ENCODE measurements around the gene PNMA8A.
A peak's percentile ranks its signal among the peaks of the same experiment; 100 is the strongest.

The PNMA8A gene

DNA sequence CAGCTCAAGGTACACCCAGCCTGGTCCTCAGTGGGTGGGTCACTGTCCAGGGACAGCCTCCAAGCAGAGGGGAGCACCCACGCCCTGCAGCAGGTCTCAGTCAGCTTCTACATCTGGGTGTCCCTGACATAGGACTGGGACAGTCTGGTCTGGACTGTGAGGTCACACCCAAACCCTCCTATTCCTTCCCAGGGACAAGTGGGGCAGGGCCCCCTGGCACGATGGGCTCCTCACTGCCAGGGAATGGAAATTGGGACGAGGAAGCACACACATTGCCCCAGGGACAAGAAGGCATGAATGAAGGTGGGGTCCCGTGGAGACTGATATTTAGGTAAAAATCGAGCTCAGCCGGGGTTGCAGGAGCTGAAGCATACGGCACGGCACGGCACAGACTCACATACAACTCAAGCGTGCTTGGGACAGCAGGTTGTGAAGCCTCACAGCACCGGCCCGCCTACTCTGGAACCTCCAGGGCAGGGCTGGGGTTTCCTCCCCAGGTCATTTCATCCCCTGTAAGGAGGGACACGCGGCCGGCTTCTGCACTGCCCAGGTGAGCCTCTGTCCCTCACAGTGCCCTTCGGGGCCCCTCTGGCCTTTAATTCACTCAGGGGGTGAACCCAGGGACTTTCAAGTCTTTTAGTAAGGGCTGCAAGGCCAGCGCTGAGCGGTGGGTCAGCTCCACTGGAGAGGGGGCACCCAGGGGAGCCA, 20.8 kb upstream of the PNMA8A start:
- no peak for DNase-seq

DNA sequence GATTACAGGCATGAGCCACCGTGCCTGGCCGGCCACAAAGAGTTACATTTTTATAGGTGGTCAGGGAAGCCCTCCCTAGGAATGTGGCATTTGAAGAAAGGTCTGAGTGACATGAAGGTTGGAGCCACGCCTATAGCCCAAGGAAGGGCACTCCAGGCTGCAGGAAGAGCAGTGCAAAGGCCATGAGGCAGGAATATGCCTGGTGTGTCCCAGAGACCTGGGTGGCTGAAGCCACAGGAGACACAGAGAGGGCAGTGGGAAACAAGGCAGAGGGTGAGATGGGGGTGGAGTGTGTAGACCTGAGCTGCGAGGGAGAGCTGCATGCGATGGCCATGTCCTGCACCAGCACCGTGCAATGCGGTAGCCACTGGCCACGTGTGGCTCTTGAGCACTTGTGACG, 19.4 kb upstream of the PNMA8A start:
- no peak for DNase-seq

DNA sequence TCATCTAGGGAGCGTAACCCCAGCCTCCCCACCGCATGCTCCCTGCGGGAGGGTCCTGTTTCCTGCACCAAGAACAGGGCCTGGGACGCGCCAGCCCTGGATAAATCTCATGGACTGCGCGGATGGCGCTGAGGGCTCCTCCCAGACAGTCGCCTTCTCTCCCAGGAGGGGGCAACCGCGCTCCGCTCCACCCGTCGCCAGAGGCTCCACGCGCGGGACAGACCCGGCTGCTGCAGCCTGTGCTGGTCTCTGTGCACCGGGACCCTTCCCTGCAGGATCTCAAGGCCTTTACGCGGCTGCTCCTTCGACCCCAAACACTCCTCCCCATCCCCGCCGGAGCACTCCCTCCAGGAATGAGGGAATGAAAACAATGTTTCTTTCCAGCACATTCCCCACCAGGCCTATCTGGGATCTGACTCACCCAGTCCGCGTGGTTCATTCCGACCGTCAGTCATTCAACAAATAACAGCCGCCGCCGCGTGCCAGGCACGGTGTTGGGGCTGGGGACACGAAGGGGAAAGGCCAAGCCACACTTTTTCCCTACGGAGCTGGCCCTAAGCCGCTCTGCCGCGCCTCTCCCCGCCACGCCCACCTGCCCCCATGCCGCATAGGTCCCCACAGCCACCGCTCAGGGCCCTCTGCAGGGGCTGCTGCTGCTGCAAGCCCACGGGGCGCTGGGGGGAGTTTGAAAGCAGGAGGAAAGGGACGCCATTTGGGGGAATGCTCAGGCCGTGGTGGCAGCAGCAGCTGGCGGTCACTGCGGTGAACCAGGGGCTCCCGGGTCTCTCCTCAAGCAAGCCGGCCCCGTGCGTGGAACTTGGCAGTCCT, 18.3 kb upstream of the PNMA8A start:
- no peak for DNase-seq

DNA sequence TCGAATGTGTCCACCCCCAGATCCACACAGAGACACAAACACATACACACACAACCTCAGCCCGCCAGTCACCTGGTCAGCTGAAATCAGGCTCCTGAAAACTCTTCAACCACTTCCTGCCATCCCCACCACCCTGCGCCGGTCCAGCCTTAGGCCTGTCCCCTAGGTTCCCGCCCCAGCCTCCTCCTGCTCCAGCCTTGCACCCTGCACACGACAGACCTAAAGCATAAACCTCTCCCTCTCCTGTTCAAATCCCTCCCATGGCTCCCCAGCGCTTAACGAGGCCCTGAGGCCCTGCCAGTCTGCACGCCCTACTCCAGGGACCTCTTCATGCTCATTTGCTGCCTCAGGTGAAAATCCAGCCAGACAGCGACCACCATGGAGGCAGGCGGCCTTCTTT, 17.2 kb upstream of the PNMA8A start:
- no peak for DNase-seq

DNA sequence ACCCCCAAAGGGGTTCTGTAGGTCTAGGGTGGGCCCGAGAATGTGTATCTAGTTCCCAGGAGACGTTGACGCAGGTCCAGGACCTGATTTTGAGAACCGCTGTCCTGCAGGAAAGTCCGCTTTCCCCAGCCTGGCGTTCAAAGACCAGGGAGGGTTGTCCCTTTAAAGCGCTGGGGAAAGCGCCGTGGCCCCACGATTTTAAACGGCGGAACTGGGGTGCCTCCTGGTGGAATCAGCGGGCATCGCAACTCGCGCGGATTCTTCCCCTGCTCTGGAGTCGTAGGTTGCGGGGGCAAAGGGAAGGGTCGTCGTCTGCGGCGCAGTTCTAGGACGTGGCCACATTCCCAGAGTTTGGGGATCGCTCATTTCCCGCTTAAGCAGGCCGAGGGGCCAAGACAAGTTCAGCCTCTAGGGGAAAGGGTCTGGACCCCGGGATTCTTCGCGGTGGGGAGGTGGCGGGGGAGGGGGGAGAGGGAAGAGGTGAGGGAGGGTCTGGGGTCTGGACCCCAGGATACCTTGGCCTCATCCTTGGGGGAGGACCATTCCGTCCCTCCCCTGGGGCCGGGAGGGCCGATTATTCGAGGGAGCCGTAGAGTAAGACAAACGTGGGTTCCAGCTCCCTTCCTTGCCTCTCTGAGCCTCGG, 16.6 kb upstream of the PNMA8A start:
- peak; percentile 96 for DNase-seq

DNA sequence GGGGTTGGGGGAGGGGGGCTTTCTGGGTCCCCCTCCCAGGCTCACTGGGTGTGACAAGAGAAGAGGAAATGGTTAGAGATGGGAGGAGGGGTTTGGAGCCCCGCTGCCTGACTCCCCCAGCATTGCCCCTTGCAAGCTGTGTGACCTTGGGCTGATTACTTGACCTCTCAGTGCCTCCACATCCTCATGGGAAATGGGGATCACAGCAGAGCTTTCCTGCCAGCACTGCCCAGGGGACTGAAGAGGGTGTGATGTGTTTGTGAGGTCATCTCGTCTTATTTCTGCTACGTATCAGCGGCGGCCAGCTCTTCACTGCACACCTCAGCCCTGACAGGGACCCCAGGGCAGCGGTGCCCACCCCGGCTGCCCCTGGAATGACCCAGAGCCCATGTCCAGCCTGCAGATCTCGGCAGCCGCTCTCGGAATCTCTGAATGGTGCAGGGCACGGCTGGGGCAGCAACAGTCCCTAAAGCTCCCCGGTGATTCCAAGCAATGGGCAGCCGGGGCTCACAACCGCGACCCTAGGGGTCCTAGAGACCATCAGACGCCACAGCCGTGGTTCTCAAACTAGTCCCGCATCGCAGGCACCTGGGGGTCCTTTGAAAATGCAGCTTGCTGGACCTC, 15.9 kb upstream of the PNMA8A start:
- no peak for DNase-seq

DNA sequence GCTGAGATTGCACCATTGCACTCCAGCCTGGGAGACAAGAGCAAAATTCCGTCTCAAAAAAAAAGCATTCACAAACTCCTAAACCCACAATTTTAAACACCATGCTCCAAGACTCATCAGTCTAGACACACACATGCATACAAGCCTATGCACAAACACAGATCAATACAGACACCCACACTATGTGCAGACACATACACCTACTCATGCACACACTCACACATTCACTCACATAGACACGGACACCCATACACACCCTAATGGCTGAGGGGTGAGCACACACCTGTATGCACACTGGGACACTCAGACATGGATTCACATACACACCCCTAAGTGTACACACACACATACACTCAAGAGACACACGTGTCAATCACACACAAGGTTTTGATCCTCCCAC, 15.0 kb upstream of the PNMA8A start:
- no peak for DNase-seq

DNA sequence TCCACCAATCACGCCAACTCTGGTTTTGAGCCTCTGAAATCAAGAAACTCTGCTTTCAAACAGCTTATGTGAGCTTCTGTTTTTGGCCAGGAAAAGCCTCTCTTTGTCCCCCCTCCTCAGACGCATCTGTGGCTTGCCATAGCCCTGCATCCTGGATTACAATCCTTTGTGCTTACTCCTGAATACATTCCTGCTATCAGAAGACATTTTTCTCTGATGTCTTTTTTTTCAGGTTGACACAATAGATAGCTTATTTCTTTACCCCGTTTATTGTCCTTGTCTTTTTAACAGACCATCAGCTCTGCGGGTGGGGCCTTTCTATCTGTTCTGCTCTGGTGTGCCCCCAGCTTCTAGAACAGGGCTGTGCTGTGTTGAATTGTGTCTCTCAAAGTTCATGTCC, 13.3 kb upstream of the PNMA8A start:
- no peak for DNase-seq

DNA sequence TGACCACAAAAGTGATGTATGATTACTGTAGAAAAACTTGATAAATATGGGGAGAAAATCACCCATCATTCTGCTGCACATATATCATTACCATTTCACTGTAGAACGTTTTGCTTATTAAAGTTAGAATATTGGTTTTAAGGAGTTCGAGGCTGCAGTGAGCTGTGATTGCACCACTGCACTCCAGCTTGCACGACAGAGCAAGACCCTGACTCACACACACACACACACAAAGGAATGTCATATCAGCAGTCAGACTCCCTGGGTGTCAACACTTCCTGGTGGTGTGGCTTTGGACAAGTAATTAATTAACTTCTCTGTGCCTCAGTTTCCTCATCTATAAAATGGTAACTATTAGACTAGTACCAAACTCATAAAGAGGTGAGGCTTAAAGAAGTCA, 11.3 kb upstream of the PNMA8A start:
- DNase-seq, result no peak

DNA sequence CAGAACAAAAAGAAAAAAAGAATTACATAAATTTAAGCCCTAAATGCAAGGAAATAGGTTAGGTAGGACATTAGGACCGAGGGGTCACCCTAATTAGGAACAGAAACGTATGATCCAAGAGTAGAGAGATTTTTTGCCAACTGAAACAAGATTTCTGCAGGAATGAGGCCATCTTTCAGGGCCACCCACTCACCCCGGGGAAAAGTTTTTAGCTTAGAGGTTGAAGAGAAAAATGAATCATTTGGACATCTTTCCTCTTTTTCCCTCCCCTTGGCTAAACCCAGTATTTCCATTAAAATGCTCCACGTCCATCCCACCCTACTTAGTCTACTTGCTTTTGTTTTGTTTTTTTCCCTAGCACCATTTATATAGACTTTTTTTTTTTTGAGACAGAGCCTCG, 10.6 kb upstream of the PNMA8A start:
- no peak for DNase-seq

DNA sequence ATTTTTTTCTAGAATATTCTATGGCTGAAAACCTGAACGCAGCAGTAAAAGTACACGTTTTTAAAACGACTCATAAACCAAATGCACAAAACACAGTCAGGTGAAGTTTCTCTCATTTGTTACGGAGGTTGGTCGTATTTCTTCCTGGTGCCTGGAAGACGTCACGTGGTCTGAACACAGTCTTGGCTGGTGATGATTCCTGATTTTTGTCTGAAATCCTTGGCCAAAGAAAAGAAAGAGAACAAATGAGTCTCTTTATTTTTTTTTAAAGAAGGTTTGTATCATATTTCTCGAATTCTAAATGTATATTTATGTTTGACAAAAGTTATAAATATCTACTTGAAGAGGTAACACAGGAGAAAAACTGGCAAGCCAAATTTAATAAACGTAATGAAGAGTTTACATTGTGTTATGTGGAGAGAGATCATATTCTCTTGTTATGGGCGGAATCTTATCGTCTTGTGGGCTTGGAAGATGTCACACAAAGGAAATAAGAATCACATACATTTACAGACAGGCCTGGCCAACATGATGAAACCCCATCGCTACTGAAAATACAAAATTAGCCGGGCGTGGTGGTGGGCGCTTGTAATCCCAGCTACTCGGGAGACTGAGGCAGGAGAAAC, 10.0 kb upstream of the PNMA8A start:
- no peak for DNase-seq

DNA sequence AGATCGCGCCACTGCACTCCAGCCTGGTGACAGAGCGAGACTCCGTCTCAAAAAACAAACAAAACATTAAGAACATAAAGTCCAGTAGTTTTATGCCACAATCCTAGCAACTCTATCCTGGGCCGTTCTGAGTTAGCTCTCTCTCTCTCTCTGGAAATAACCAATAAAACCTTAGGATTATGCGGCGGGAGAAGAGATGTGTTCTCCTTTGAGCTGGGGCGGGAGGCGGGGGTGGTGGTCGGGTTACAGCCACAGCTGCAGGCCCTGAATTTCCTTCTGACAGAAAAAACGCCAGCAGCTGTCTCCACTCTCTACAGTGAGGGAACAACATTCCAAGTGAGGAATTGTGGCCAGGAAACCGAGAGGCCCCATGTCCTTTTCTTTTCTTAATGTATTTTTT, 9.1 kb upstream of the PNMA8A start:
- no peak for DNase-seq

DNA sequence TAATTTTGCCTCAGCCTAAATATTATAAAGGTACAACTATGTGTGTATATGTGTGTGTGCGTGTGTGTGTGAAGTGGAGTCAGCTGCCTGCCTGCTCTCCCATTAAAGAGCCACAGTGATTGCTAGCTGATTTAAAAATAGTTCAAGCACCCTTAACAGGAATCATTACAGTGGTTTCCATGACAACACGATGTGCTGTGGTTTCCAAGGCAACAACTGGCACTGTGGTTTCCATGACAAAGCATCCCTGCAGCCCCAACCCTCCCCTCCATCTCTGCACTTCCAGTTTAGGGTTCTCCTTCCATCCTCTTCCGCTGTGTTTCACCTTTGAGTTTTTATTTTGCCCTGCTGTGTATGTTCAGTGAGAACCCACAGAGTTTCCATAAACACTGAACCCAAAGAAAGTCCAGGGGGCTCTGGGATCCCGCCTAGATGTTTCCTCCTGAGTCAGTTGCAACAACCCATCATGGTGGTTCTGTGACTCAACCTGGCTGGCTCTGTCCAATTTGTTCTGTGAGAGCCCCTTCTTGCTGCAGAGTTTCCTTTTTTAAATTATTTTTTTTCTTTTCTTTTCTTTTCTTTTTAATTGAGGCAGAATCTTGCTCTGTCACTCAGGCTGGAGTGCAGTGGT, 7.1 kb upstream of the PNMA8A start:
- DNase-seq, result no peak

DNA sequence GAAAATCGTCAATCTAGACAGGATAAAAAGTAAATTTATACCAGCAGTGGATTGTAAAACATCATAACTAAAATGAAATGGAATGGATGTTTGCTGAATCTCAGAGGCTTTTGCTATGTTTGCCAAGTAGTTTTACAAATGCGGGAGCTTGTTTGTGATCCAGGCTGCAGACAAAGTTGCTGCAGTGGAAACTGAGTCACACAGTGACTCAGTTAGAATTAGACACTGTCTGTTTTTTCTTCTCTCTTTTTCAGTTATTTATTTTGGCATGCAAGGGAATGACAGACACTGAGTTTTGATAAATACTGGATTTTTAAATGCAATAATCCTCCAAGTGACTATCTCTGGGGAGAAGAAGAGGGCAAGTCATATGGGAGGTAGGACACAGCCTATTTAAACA, 4.6 kb upstream of the PNMA8A start:
- DNase-seq, result no peak

DNA sequence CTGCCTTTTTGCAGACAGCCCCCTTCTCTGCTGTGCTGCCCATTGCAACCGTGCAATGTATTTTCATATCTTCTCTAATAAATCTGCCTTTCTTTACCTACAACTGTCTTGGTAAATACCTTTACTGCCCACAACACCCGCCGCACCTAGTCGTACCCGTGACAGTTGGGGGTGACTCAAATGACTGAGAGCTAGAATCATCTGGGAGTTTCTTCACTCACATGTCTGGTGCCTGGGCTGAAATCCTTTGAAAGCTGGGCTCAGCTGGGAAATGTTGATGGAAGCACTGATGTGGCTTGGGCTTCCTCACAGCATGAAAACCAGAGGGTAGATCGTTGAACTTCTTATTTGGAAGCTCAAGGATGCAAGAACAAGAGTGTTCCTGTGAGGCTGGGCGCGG, 2.8 kb upstream of the PNMA8A start:
- DNase-seq, result no peak

DNA sequence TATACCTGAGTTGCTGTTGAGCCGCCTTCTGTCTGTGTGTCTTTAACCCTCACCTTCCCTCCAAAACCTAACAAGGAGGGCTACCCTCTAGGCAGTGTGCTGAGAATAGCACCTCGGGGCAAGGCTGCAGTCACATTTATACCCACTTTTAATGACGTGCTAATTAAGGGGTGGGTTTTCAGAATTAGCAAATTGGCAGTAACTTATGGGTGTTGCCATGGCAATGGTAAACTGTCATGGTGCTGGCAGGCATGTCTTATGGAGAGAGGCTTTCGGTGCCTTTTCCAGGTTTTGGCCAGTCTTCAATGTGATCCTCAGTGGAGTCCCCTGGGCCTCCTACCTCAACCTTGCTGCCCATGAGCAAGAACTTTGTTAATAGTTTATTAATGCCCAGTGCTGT, 1.2 kb upstream of the PNMA8A start:
- DNase-seq, result no peak

DNA sequence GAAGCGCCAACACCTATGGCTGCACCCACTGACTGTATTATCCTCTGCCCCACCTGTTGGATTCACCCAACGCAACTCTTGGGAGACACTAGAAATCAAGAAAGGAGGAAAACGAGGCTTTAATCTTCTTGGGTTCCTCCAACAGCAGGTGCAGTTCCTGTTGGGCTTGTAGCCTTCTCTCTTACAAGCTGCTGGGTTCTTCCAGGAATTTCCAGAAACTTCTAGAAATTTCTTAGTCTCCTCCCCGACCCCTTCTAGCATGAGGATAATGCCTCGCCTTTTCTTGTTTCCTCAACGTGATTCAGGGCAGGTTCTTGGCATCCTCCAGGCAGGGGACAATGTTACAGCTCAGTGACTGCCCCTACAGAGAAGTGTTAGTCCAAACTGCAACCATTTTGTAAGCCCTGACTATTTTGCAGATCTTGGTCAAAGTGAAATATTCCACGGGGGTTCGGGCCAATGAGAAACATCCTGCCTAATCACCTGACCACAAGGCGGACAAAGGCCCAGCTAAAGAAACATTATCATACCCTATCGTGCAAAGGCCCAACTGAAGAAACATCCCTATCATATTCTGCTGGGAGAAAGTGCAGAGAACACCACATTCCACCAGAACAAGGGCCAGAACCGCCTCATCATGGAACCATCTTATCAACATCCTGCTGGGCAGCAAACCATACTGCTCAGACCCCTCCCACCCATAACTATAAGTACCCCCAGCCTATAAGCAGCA, 614 bp upstream of the PNMA8A start:
- DNase-seq, result no peak

DNA sequence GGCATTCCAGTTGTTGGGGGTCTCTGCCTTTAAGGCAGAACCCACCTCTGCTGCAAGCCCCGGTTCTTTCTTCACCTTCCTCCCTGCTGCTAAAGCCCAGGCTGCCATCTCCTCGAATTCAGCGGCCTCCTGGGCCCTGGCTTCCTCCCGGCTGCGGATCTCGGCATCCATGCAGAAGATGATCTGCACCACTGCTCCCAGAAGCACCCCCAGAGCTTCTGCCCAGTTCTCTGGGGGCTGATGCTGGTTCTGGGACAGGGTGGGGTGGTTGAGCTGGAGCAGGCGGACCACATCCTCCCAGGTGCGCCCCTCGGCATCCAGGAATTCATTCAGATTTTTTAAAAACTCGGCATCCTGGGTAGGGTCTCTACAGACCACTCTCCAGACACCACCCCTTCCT, 987 bp downstream of the PNMA8A start:
- DNase-seq, result no peak

DNA sequence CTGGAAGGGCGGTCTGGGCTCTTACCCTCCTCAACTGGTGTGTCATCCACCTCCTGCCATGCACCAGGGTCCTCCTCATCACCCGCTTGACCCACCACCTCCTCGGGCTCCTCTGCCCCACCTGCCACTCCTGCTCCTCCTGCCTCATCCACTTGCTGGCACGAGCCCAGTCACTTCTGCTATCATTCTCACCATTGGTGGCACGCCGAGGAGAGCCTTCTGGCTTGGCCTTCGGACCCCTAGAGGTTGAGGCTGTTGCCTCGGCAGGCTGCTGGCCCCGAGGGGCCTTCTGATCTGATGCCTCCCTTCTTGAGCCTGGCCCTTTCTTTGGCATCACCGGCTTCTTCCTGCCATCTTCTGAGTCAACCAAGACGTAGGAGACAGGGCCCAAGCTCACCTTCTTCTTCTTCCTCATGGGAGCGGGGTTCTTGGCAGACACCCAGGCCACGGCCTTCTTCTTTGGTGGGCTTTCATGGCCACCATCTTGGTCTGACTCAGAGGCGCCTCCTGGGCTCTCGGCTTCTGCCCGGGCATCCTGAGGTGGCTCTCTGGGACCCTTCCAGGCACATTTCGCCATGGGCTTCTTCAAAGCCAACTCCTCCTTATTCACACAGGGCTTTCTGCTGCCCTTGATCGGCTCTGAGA, 1.7 kb downstream of the PNMA8A start:
- DNase-seq, result no peak

DNA sequence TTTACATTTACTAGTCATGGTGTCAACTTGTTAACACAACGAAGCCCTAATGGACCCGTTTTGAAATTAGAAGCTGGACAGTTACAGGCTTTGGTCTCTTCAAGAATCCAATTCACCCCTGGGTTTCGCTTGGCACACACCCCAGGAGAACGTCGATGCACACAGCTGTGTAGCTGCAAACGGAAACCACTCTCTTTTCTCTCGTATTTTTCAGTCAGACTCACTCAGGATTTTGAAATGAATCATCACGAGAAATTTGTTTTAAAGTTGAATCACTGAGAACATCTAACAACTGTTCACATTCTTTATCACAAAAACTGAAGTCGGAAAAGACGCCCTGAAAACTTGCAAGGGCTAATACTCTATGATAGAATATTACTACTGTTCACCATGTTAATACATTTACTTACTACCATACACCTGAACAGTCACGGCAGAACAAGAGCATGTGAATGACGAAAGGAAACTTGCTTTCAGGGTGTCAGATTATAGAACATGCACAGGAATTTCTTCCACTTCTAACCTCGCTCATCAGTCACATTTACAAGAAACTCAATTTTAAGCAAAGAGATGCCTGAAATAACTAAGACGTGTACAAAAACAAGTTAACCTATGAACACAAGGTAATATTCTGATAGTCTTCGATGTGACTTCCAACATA, 4.7 kb downstream of the PNMA8A start:
- DNase-seq, result no peak

DNA sequence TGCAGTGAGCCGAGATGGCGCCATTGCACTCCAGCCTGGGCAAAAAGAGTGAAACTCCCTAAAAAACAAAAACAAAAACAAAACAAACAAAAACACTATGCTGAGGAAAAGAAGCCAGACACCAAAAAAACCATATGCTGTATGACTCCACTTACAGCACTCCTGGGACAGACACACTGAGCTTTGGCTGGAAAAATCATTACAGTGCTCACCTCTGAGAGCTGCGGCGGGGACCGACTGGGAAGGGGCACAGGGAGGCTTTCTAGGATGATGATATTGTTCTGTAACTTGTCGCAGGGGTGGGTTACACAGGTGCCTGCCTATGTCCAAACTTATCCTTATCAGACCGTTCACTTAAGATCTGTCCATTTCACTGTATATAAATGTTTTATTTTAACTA, 7.8 kb downstream of the PNMA8A start:
- no peak for DNase-seq

Data from activated CD8-positive, alpha-beta memory T cell treated with anti-CD3 and anti-CD28 coated beads, Interleukin-2, amount 50 U/mL, for 48 hours (primary cell).